AG09309 (cell line): ENCODE data around the gene NRXN3.

ENCODE experiments used
- DNase-seq: peaks from one replicate; pipeline ENCODE4 v3.0.0-alpha.2; 2010; ENCODE audit warnings: low read depth
- H3K4me3 ChIP-seq: 2 replicates; pipeline ENCODE4 v1.5.1; 2011; ENCODE audit warnings: mild to moderate bottlenecking, low read depth, low read length, moderate library complexity; ENCODE audit not compliant: control insufficient read depth
- CTCF ChIP-seq: IDR thresholded peaks from 2 replicates; pipeline ENCODE4 v1.5.1; 2011; ENCODE audit warnings: mild to moderate bottlenecking, low read depth, low read length, inconsistent platforms; ENCODE audit not compliant: insufficient read depth, control insufficient read depth; ENCODE audit errors: missing control alignments

The NRXN3 gene

GRCh38 chr14:79420725-79421124 lies 1250.6 kb downstream of the NRXN3 start:
- H3K4me3 ChIP-seq = no peak overlapping the region
- no peak for TF ChIP-seq CTCF
- DNase-seq = no peak

GRCh38 chr14:79421811-79422210 lies 1251.6 kb downstream of the NRXN3 start:
- DNase-seq = no peak
- TF ChIP-seq CTCF = no peak
- no peak overlapping the region for H3K4me3 ChIP-seq

- H3K4me3 ChIP-seq = no peak overlapping the region
- TF ChIP-seq CTCF = no peak
- DNase-seq = no peak
Observed at GRCh38 chr14:79424462-79424861, 1254.3 kb downstream of the NRXN3 start.

- no peak for DNase-seq
- no peak for TF ChIP-seq CTCF
- H3K4me3 ChIP-seq = no peak overlapping the region
Observed at GRCh38 chr14:79426103-79426755, 1256.1 kb downstream of the NRXN3 start.

- DNase-seq = no peak
- no peak for TF ChIP-seq CTCF
- H3K4me3 ChIP-seq = no peak overlapping the region
Observed at GRCh38 chr14:79432640-79433039, 1262.5 kb downstream of the NRXN3 start.

GRCh38 chr14:79436335-79436734 lies 1266.2 kb downstream of the NRXN3 start:
- DNase-seq = no peak
- no peak for TF ChIP-seq CTCF
- H3K4me3 ChIP-seq = no peak overlapping the region
